NCI-H524 treated with DMSO at 0.1 percent for 48 hours (cell line): ENCODE results near the gene SAA1.
"Not testable (repeated sequence)": the region's sequence is repeated elsewhere in the genome, so short reads cannot be mapped to it uniquely, and the experiment has no call there.

ENCODE experiments used
- DNase-seq: peaks from one replicate; lab custom pipeline; 2025; lab: John Stamatoyannopoulos, UW

Gene SAA1

DNA sequence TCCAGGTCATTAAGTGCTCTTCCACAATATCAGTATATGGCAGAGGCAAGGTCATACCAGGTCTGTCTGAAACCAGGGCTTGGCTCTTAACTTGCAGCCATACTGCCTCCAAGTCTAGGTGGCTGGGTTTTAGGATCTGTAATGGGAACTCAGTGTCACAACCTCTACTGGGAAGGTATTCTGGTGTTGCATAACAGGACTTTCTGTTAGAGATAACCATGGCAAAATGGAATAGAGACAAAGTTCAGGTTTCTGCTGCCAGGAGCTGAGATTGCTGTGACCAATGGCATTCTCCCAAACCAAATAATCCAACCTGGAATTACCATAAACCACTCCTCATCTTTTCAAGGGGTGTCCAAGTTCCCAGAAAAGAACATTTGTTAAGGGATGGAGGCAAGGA lies 6.8 kb upstream of the SAA1 start:
- no peak for DNase-seq

GRCh38 chr11:18261721-18262120 lies 4.3 kb upstream of the SAA1 start:
- DNase-seq = no peak

DNA sequence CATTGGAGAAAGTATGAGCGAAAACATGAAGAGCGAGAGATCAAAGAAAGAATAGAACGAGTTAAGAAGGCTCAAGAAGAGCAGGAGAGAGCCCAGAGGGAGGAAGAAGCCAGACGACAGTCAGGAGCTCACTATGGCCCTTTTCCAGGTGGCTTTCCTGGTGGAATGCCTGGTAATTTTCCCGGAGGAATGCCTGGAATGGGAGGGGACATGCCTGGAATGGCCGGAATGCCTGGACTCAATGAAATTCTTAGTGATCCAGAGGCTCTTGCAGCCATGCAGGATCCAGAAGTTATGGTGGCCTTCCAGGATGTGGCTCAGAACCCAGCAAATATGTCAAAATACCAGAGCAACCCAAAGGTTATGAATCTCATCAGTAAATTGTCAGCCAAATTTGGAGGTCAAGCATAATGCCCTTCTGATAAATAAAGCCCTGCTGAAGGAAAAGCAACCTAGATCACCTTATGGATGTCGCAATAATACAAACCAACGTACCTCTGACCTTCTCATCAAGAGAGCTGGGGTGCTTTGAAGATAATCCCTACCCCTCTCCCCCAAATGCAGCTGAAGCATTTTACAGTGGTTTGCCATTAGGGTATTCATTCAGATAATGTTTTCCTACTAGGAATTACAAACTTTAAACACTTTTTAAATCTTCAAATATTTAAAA lies 3.2 kb upstream of the SAA1 start:
- not testable (repeated sequence) for DNase-seq

GRCh38 chr11:18264035-18264434 lies 2.0 kb upstream of the SAA1 start:
- DNase-seq = no peak

DNA sequence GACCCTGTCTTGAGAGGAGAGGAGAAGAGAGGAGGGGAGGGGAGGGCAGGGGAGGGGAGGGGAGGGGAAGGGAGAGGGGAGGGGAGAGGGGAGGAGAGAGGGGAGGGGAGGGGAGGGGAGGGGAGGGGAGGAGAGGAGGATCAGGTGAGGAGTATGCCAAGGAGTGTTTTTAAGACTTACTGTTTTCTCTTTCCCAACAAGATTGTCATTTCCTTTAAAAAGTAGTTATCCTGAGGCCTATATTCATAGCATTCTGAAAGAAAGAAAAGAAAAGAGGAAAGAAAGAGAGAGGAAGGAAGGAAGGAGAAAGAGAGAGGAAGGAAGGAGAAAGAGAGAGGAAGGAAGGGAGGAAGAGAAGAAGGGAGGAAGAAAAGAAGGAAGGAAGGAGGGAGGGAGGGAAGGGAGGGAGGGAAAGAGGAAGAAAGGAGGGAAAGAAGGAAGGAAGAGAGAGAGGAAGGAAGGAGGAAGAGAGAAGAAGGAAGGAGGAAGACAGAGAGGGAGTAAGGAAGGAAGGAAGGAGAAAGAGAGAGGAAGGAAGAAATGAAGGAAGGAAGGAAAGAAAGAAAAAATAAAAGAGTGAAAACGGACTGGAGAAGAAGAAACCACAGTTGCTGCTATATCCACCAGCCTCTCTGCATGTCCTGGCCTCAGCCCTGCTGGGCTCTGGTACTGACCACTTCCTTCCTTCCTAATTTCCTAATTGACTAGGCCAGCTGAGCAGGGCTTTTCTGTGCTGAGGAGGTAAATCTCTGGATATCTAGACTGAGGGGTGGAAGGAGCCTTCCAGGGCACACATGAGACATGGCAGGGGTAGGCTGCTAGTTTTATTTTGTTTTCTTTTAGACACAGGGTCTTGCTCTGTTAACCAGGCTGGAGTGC lies 1.1 kb upstream of the SAA1 start:
- DNase-seq = no peak

DNA sequence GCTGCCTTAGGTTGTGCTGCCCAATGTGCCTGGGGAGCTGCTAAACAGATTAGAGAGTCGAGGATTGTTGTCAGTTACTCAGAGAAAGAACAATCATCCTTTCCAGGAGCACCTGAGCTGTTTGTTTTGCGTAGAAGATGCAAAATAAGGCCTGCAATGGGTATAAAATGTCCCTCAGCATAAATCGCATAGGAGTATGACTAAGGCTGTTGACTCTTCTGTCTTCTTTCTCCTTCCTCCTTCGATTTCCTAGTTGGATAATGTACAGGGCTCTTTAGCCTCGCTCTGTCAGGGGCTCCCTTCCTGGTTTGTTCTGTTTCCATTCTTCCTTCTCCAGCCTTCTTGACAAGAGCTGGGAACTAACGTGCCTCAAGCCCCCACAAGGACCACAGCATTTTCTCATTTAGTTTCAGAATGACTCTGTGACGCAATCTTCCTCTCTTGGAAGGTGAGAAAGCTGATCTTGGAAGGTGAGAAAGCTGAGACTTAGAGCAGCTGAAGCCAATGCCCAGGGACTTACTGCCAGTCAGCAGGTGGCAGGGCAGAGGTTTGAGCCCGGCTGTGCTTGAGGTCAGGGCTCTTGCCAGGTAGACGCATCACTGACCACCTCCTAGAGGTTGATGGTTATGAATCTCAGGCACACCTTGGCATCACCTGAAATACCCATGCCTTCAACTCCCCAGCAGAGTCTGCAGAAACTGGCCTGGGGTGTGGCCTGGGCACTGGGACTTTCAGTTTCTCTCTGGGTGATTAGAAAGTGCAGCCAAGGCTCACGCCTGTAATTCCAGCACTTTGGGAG lies 1.5 kb downstream of the SAA1 start:
- DNase-seq = not testable (repeated sequence)

- DNase-seq = not testable (repeated sequence)
Measured at GRCh38 chr11:18269252-18269651, 3.2 kb downstream of the SAA1 start.

GRCh38 chr11:18270102-18270501 lies 4.0 kb downstream of the SAA1 start:
- DNase-seq = no peak

DNA sequence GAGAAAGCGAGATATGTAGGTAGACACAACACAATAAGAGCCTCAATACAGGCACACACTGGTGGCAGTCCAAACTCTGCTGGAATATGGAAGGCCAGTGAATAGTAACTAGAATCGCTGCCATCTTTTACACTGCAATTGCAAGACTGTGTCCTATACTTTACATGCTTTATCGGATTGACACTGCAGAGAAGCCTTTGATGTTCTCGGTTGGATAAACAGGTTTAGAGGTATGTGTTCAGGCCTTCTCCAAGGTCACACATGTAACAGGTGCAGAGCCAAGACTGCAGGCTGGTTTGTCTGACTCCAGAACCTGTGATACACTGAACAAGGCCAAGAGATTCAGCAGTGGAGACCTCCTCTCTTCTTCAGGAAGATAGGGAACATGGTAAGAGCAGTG lies 5.1 kb downstream of the SAA1 start:
- DNase-seq = no peak

DNA sequence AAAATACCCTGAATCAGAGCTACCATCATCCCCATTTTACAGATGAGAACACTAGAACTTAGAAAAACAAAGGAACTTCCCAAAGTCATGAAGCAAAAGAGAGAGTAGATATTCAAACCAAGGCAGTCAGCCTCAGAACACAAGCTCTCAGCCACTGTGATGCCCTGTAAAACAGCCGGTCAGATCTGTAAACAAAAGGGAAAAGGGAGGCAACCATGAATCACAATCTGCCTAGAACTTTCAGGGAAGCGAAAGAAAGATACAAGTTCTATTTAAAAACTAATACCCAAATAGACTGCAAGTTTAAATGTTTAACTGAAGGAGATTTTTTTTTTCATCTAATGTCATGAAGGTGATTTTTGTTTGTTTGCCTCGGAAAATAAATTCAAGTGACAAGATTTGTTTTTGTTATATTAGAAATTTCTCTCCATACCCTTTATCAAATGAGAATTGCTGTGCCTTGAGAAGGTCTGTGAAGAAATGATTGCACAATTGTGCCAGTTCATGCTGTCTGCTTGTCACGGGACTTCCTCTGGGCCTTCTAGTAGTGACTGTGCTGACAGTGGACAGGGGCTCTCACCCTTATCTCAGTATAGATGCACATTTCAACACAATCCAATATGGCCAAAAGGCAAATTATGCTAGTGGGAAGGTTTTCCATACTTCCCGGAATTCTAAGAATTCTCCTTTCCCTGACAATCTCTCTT lies 11.7 kb downstream of the SAA1 start:
- no peak for DNase-seq

DNA sequence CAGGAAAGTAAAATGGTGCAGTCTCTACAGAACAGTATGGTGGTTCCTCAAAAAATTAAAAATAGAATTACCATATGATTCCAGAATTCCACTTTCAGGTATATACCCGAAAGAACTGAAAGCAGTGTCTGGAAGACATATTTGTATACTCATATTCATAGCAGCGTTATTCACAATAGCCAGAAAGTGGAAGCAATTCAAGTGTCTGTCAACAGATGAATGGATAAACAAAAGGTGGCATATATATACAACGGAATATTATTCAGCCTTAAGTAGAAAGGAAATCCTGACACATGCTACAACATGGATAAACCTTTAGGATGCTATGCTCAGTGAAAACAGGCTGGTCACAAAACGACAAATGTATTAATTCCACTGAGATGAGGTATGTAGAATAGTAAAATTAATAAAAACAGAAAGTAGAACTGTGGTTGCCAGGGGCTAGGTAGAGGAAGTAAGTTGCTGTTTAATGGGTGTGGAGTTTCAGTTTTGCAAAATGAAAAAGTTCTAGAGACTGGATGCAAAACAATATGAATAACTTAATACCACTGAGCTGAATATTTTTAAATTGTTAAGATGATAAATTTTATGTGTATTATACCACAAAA lies 14.5 kb downstream of the SAA1 start:
- DNase-seq = no peak

- no peak for DNase-seq
Measured at GRCh38 chr11:18282626-18283025, 16.6 kb downstream of the SAA1 start.

DNA sequence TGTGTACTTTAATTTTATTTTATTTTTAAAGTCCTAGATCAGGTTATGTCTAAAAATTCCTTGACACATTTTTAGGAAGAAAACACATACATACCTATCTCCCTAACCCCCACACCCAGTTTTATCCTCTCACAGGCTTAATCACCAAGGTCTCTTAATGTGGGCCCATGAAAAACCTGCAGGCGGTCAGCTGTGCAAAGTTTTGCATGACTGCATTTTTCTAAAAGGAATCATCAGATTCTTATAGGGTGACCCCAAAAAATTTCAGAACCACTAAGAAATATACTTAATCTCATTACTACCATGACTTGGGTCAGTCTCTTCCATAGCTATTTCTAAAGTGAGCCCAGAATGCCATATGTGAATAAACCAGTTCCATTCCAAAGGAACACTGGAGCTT lies 19.8 kb downstream of the SAA1 start:
- no peak for DNase-seq

GRCh38 chr11:18288911-18289310 lies 22.8 kb downstream of the SAA1 start:
- DNase-seq = no peak

GRCh38 chr11:18294862-18295261 lies 28.8 kb downstream of the SAA1 start:
- DNase-seq = no peak

DNA sequence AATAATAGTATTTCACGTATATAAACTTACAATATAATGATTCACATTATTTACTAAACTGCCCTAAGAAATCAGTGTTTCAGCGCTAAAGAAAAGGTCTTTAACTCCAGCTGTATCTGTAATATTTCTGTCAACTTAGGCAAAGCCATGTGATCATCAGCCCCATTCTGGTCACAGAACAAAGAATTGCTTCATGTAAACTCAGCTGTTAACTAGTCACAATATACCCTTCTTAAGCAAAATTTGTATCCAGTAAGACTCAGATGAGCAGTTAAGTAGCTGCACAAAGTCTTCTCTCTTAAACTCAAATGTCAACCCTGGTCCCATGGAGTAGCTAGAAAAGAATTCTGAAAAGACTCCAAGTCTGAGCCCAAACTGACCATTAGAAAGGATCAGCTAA lies 29.3 kb downstream of the SAA1 start:
- no peak for DNase-seq

- DNase-seq = no peak
Measured at GRCh38 chr11:18299721-18300120, 33.7 kb downstream of the SAA1 start.

GRCh38 chr11:18304745-18305144 lies 38.7 kb downstream of the SAA1 start:
- DNase-seq = no peak

DNA sequence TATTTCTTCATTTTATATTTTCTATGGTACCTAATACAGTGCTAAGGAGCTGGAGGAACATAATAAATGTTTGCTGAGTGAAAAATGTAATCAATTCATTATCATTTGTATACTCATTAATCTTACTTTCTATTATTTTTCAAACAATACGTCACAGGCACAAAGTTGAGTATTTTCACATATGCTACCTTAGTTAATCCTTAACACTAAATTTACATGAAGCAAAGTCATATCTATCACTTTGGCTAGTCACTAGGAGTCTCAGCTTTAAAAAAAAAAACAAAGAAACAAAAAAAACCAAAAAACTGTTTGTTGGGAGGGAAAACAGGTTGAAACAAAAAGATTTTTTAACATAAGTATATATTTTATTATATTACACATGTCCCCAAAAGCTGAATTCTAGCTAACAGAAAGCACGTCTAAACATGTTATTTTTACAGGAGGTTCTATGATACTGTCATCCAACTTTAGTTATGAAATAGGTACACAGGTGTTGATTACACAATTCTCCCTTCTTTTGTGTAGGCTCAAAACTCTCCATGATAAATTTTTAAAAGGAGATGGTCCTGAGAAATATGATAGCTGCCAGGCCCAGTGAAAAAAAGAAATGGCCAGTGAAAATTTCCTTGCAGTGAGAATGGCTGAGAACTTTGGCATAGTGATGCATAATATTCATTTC lies 41.5 kb downstream of the SAA1 start:
- no peak for DNase-seq

DNA sequence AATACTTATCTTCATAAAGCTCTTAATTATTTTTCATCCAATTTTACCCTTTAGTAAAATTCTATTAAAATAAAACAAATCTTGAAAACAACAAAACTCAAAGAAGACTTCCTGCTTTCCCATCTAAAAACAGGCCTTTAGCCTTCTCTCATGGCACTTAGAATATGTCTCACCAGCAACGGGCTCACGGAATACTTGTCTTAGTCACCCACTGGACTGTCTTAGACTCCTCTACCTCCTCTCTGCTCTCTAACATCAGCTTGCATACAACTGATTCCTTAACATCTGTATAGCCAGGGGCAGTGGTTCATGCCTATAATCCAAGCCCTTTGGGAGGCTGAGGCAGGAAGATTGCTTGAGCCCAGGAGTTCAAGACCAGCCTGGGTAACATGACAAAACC lies 42.2 kb downstream of the SAA1 start:
- DNase-seq = no peak

DNA sequence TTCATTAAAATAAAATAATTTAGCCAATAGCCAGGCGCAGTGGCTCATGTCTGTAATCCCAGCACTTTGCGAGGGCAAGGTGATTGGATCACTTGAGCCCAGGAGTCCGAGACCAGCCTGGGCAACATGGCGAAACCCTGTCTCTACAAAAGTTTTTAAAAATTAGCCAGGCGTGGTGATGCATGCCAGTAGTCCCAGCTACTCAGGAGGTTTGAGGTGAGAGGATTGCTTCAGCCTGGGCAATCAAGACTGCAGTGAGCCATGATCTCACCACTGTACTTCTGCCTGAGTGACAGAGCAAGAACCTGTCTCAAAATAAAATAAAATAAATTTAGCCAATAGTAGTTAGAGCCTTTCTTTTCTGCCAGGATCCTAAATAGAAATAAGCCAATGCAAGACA lies 43.6 kb downstream of the SAA1 start:
- DNase-seq = no peak
